H1 (cell line): ENCODE results near the gene KCNK4. TPM values are rescaled to one million over a fixed set of nuclear protein-coding genes. Genes with fewer than 3 reads are reported as not detected.

ENCODE experiments used
- CREB1 ChIP-seq: IDR thresholded peaks from 2 replicates; pipeline ENCODE4 v1.6.1; 2012; ENCODE audit warnings: inconsistent platforms
- EP300 ChIP-seq, 2 experiments: IDR thresholded peaks; 1 replicate in 1 of 2; 2 replicates in 1 of 2; pipeline ENCODE4 v1.6.1; 2011 to 2012; ENCODE audit warnings: low read depth in 2 of 2, low read length in 2 of 2, mild to moderate bottlenecking in 2 of 2, borderline replicate concordance in 1 of 2, inconsistent platforms in 1 of 2, moderate library complexity in 1 of 2
- MAX ChIP-seq: IDR thresholded peaks from 2 replicates; pipeline ENCODE4 v1.6.1; 2012; ENCODE audit warnings: inconsistent platforms
- PHF8 ChIP-seq: fragments of 200-600 bp; sonication (generic); conservative IDR thresholded peaks from 2 replicates; pipeline ENCODE4 v1.7.1; 2012; ENCODE audit warnings: low read depth, mild to moderate bottlenecking, inconsistent platforms, low read length, moderate library complexity
- POLR2A ChIP-seq, 2 experiments: IDR thresholded peaks; 1 replicate in 1 of 2; 2 replicates in 1 of 2; pipeline ENCODE4 v1.6.1; 2011; ENCODE audit warnings: low read depth in 2 of 2, low read length in 2 of 2, mild to moderate bottlenecking in 2 of 2; ENCODE audit errors: control extremely low read depth in 1 of 2
- POU5F1 ChIP-seq: IDR thresholded peaks from 2 replicates; pipeline ENCODE4 v1.6.1; 2011; ENCODE audit warnings: low read depth, mild to moderate bottlenecking, low read length, moderate library complexity
- RAD21 ChIP-seq, 2 experiments: IDR thresholded peaks in 1 of 2; conservative IDR thresholded peaks in 1 of 2; 2 replicates each; pipeline ENCODE4 v1.6.1; 2011; ENCODE audit warnings: low read depth in 2 of 2, low read length in 2 of 2, improper control_type of control experiment in 1 of 2, inconsistent platforms in 1 of 2, mild to moderate bottlenecking in 1 of 2, moderate library complexity in 1 of 2
- SIN3A ChIP-seq, 2 experiments: IDR thresholded peaks in 1 of 2; conservative IDR thresholded peaks in 1 of 2; 2 replicates each; pipeline ENCODE4 v1.6.1; 2011 to 2012; ENCODE audit warnings: low read length in 2 of 2, improper control_type of control experiment in 1 of 2, low read depth in 1 of 2, mild to moderate bottlenecking in 1 of 2
- SP4 ChIP-seq: IDR thresholded peaks from 2 replicates; pipeline ENCODE4 v1.6.1; 2012; ENCODE audit warnings: low read length, inconsistent platforms
- polyA plus RNA-seq, 7 experiments: library from polyadenylated mRNA; depleted of rRNA in 3 of 7; stranded (reverse) in 5 of 7; unstranded in 2 of 7; fragments of >200 nt in 5 of 7; fragments of 200-250 nt in 2 of 7; gene quantifications; 1 replicate in 5 of 7; 2 replicates in 1 of 7; 4 replicates in 1 of 7; pipeline versions ENCODE4 v1.2.1 to v1.2.3, GENCODE V29; 2011 to 2013; ENCODE audit warnings: missing spikeins in 2 of 7, mixed read lengths in 2 of 7
- total RNA-seq: library from RNA; stranded (reverse); fragmentation: NEBNext Ultra II Directional; extraction: Animal tissue kit (Norgen Biotek cat#: 25700); gene quantifications from 2 replicates; pipeline ENCODE4 v1.2.1, GENCODE V29; 2021

KCNK4 gene
- total and polyA plus RNA-seq, 2 of the 8 experiments (the other 6 are each of a cell fraction or from before 2014, with no cell fraction given) = 0.19 TPM; not detected in 1

- no peak; a peak in 1 of 3 replicates for TF ChIP-seq EP300 (IDR thresholded peaks at IDR 0.05; ENCODE audit: borderline replicate concordance in 1 of 2, low read depth in 2 of 2, low read length in 2 of 2)
- TF ChIP-seq SP4 = peak; percentile 73; the same call in 1 of the 2 replicates
- peak; percentile 68 for TF ChIP-seq MAX
- TF ChIP-seq CREB1 = peak; percentile 52
- peak in 1 of 2 experiments; percentile 51; a peak in 2 of 4 replicates for TF ChIP-seq SIN3A (conservative IDR thresholded peaks at IDR 0.05 in 1 of 2, IDR thresholded peaks at IDR 0.05 in 1 of 2; ENCODE audit: low read depth in 1 of 2, low read length in 2 of 2)
- TF ChIP-seq POLR2A (IDR thresholded peaks at IDR 0.05; ENCODE audit: control extremely low read depth in 1 of 2, low read depth in 2 of 2, low read length in 2 of 2) = peak in 1 of 2 experiments; percentile 65; a peak in 2 of 3 replicates
- TF ChIP-seq POU5F1 = no peak
- TF ChIP-seq PHF8 = peak; percentile 82
- peak in 1 of 2 experiments; percentile 13; a peak in 1 of 4 replicates for TF ChIP-seq RAD21 (IDR thresholded peaks at IDR 0.05 in 1 of 2, conservative IDR thresholded peaks at IDR 0.05 in 1 of 2; ENCODE audit: low read depth in 2 of 2, low read length in 2 of 2)
Observed at GRCh38 chr11:64251016-64251752, 39.9 kb upstream of the KCNK4 start, which contains the start of gene PLCB3 (continued).
